Endothelial cell of umbilical vein (primary cell): ENCODE results near the gene RHOXF2. TPM values are rescaled to one million over a fixed set of nuclear protein-coding genes. Genes with fewer than 3 reads are reported as not detected.

Experiments
- BruUV-seq: library from RNA; stranded (reverse); fragments of 400-500 nt; replicated peaks from 2 replicates; lab custom pipeline; 2021; lab: Mats Ljungman, UMichigan
- CTCF ChIA-PET: fragments of 300-600, 350-600 bp; sonication (Branson Sonifier 250); formaldehyde crosslinking; loops from one replicate; lab custom pipeline; 2021; ENCODE audit warnings: antibody characterized with exemption, inconsistent platforms; lab: Charles Lee
- POLR2A ChIA-PET: fragments of 300-600, 350-600 bp; sonication (Branson Sonifier 250); formaldehyde crosslinking; loops from one replicate; lab custom pipeline; 2021; ENCODE audit warnings: antibody characterized with exemption, inconsistent platforms; lab: Charles Lee
- DNase-seq: peaks from one replicate; pipeline ENCODE4 v3.0.0-alpha.2; 2011; ENCODE audit warnings: low read depth, low spot score
- FAIRE-seq: peaks from 2 replicates; lab custom pipeline; 2011; peaks lifted over from hg19 to GRCh38; lab: Jason Lieb, UNC
- H2AFZ ChIP-seq: 2 replicates; pipeline ENCODE4 v1.6.0; 2012; ENCODE audit warnings: low read depth, low read length, control low read depth, inconsistent platforms
- H3K27ac ChIP-seq: 2 replicates; pipeline ENCODE4 v1.5.1; 2011; ENCODE audit warnings: low read depth, mild to moderate bottlenecking, control low read depth, low read length, moderate library complexity; ENCODE audit not compliant: insufficient read depth
- H3K27me3 ChIP-seq, 2 experiments: 2 replicates each; pipeline versions ENCODE4 v1.6.0 to v1.6.1; 2011; ENCODE audit warnings: low read length in 2 of 2, mixed read lengths in 1 of 2; ENCODE audit not compliant: control insufficient read depth in 2 of 2, insufficient read depth in 2 of 2
- H3K36me3 ChIP-seq, 2 experiments: 2 replicates in 1 of 2; 3 replicates in 1 of 2; pipeline ENCODE4 v1.5.1; 2011; ENCODE audit warnings: low read length in 2 of 2, mild to moderate bottlenecking in 1 of 2, moderate library complexity in 1 of 2; ENCODE audit not compliant: control insufficient read depth in 2 of 2, insufficient read depth in 2 of 2; ENCODE audit errors: extremely low read depth in 1 of 2
- H3K4me1 ChIP-seq: 3 replicates; pipeline ENCODE4 v1.5.1; 2011; ENCODE audit warnings: mild to moderate bottlenecking, low read length; ENCODE audit not compliant: control insufficient read depth, insufficient read depth; ENCODE audit errors: extremely low read depth
- H3K4me2 ChIP-seq: 2 replicates; pipeline ENCODE4 v1.6.1; 2011; ENCODE audit warnings: low read length, control low read depth, mixed read lengths; ENCODE audit not compliant: insufficient read depth
- H3K4me3 ChIP-seq, 3 experiments: fragments of 200-600 bp in 1 of 3; sonication (generic), shearing (Covaris generic) in 1 of 3; replicated peaks in 1 of 3; 2 replicates each; pipeline ENCODE4 v1.5.1; 2011 to 2016; ENCODE audit warnings: control low read depth in 3 of 3, low read length in 3 of 3, mild to moderate bottlenecking in 2 of 3, inconsistent platforms in 1 of 3, low read depth in 1 of 3, moderate library complexity in 1 of 3; ENCODE audit not compliant: insufficient read depth in 1 of 3
- H3K79me2 ChIP-seq: 2 replicates; pipeline ENCODE4 v1.6.0; 2012; ENCODE audit warnings: low read length, inconsistent platforms; ENCODE audit not compliant: control insufficient read depth, insufficient read depth
- H3K9ac ChIP-seq: replicated peaks from 2 replicates; pipeline ENCODE3; 2011; ENCODE audit warnings: low read length, control low read depth; ENCODE audit not compliant: insufficient read depth; ENCODE audit errors: extremely low read depth
- H3K9me1 ChIP-seq: replicated peaks from 3 replicates; pipeline ENCODE4 v1.6.0; 2011; ENCODE audit warnings: mild to moderate bottlenecking, low read length; ENCODE audit not compliant: control insufficient read depth, insufficient read depth; ENCODE audit errors: extremely low read depth
- H3K9me3 ChIP-seq: replicated peaks from 2 replicates; pipeline ENCODE4 v1.5.1; 2012; ENCODE audit warnings: low read length, inconsistent platforms; ENCODE audit not compliant: control insufficient read depth, insufficient read depth
- H4K20me1 ChIP-seq: replicated peaks from 2 replicates; pipeline ENCODE3; 2011; ENCODE audit warnings: mild to moderate bottlenecking, low read length; ENCODE audit not compliant: control insufficient read depth, insufficient read depth; ENCODE audit errors: extremely low read depth
- CTCF ChIP-seq, 2 donors: IDR thresholded peaks; 1 replicate in 1 of 2; 2 replicates in 1 of 2; pipeline ENCODE4 v1.5.1; 2011; ENCODE audit warnings: low read length in 2 of 2, mild to moderate bottlenecking in 2 of 2, moderate library complexity in 2 of 2, control low read depth in 1 of 2, inconsistent platforms in 1 of 2, low read depth in 1 of 2; ENCODE audit not compliant: insufficient read depth in 1 of 2; ENCODE audit errors: extremely low read depth in 1 of 2
- EZH2 ChIP-seq: IDR thresholded peaks from 2 replicates; pipeline ENCODE4 v1.6.1; 2012; ENCODE audit warnings: borderline replicate concordance, low read depth, mild to moderate bottlenecking, moderate library complexity, low read length, inconsistent platforms; ENCODE audit not compliant: severe bottlenecking
- FOS ChIP-seq: IDR thresholded peaks from 2 replicates; pipeline ENCODE4 v1.6.1; 2011; ENCODE audit warnings: mild to moderate bottlenecking, low read length, moderate library complexity, borderline replicate concordance; ENCODE audit not compliant: insufficient read depth
- GATA2 ChIP-seq: IDR thresholded peaks from 2 replicates; pipeline ENCODE4 v1.7.0; 2011; ENCODE audit warnings: low read depth, mild to moderate bottlenecking, moderate library complexity, mixed read lengths, low read length; ENCODE audit not compliant: insufficient read length, insufficient read depth
- JUN ChIP-seq: IDR thresholded peaks from 2 replicates; pipeline ENCODE4 v1.6.1; 2011; ENCODE audit warnings: borderline replicate concordance, low read depth; ENCODE audit not compliant: insufficient read length, insufficient read depth
- MAX ChIP-seq: IDR thresholded peaks from 2 replicates; pipeline ENCODE4 v1.6.1; 2011; ENCODE audit not compliant: insufficient read depth, insufficient read length
- MYC ChIP-seq: IDR thresholded peaks from one replicate; pipeline ENCODE4 v1.6.1; 2011; ENCODE audit warnings: mild to moderate bottlenecking, low read depth, low read length
- POLR2A ChIP-seq: IDR thresholded peaks from 2 replicates; pipeline ENCODE4 v1.6.1; 2012; ENCODE audit warnings: low read depth, mild to moderate bottlenecking, control low read depth, low read length
- POLR2AphosphoS5 ChIP-seq: IDR thresholded peaks from 2 replicates; pipeline ENCODE4 v1.6.1; 2012; ENCODE audit warnings: low read depth, mild to moderate bottlenecking, control low read depth, low read length, moderate library complexity; ENCODE audit not compliant: insufficient read depth
- dilution Hi-C: fragments of 300-500 bp; cut with MboI; formaldehyde crosslinking; loops from one replicate; pipeline ENCODE4 v1.15.0; 2019; ENCODE audit warnings: low sequenced_read_pairs; ENCODE audit not compliant: extremely low pct_ligation_motif_present
- intact Hi-C: fragments of 100-400 bp; cut with micrococcal nuclease; formaldehyde crosslinking; loops from one replicate; pipeline ENCODE4 v1.10.0; 2022
- polyA plus RNA-seq, 4 experiments: library from polyadenylated mRNA; depleted of rRNA in 3 of 4; stranded (reverse) in 3 of 4; unstranded in 1 of 4; fragments of >200 nt; gene quantifications; 2 replicates each; pipeline versions ENCODE4 v1.2.1 to v1.2.3, GENCODE V29; 2011 to 2012; ENCODE audit warnings: missing spikeins in 1 of 4
- total RNA-seq: library from RNA; stranded (reverse); gene quantifications from 2 replicates; pipeline ENCODE4 v1.2.3, GENCODE V29; 2021

The RHOXF2 gene
- total and polyA plus RNA-seq, 2 donors (not counting 3 experiments of a cell fraction or from before 2014, with no cell fraction given): not detected

GRCh38 chrX:120200851-120201250, 42.4 kb downstream of the RHOXF2 start:
- Histone ChIP-seq H3K4me1 (no peaks in the 10 kb centered on the region), H3K27ac (no peak overlapping the region), H3K9me3 (no peaks in the 10 kb centered on the region), H3K36me3 (no peaks in the 10 kb centered on the region), H3K9me1 (no peaks in the 10 kb centered on the region), H3K4me3 (no peak overlapping the region), H3K27me3 (peaks cover 0 to 1% of the 10 kb centered on the region in 2 experiments), H2AFZ (no peak overlapping the region), H4K20me1 (no peaks in the 10 kb centered on the region), H3K4me2 (no peak overlapping the region), H3K79me2 (no peaks in the 10 kb centered on the region), H3K9ac (no peak overlapping the region)
- POLR2A ChIA-PET: no interaction called here
- no TSS peak for BruUV-seq
- DNase-seq: no peak
- CTCF ChIA-PET: interaction anchor here (1.9 kb wide), 1 partner anchor 13 kb away, joined by 12 read pairs; no protein-coding TSS in a partner anchor
- no peak for FAIRE-seq
- intact Hi-C loops: no loop called here
- dilution Hi-C loops: no loop called here
- TF ChIP-seq GATA2 (no peak), CTCF (IDR thresholded peaks at IDR 0.05; ENCODE audit: extremely low read depth in 1 of 2, insufficient read depth in 1 of 2, low read depth in 1 of 2, low read length in 2 of 2) (no peak), MYC (no peak), JUN (no peak), FOS (no peak), EZH2 (no peak), MAX (no peak), POLR2A (no peak), POLR2AphosphoS5 (no peak)
